Fibroblast of mammary gland (primary cell): ENCODE results near the gene SPINT1.

Source experiments
- DNase-seq: peaks from one replicate; pipeline ENCODE4 v3.0.0-alpha.2; 2010; ENCODE audit warnings: low read depth
- H3K4me3 ChIP-seq: 2 replicates; pipeline ENCODE4 v1.5.1; 2011; ENCODE audit warnings: low read depth, mild to moderate bottlenecking, low read length, moderate library complexity; ENCODE audit not compliant: control insufficient read depth
- CTCF ChIP-seq: conservative IDR thresholded peaks from 2 replicates; pipeline ENCODE4 v1.5.1; 2011; ENCODE audit warnings: low read depth, low read length, inconsistent platforms; ENCODE audit not compliant: control insufficient read depth, insufficient read depth

Gene SPINT1

GRCh38 chr15:40829115-40829514 is 14.7 kb upstream of the SPINT1 start:
- no peak overlapping the region for H3K4me3 ChIP-seq
- no peak for DNase-seq
- no peak for TF ChIP-seq CTCF

- no peak for TF ChIP-seq CTCF
- H3K4me3 ChIP-seq: no peak overlapping the region
- no peak for DNase-seq
Observed at GRCh38 chr15:40830884-40831283, 13.0 kb upstream of the SPINT1 start.

GRCh38 chr15:40831861-40832260 is 12.0 kb upstream of the SPINT1 start:
- H3K4me3 ChIP-seq: no peak overlapping the region

GRCh38 chr15:40832903-40833302 is 10.9 kb upstream of the SPINT1 start:
- no peak for TF ChIP-seq CTCF
- DNase-seq: no peak
- no peak overlapping the region for H3K4me3 ChIP-seq

More at GRCh38 chr15:40831861-40832260, 12.0 kb upstream of the SPINT1 start:
- TF ChIP-seq CTCF: no peak
- DNase-seq: no peak

GRCh38 chr15:40836020-40836419 is 7.8 kb upstream of the SPINT1 start:
- no peak for DNase-seq
- H3K4me3 ChIP-seq: no peak overlapping the region
- TF ChIP-seq CTCF: no peak

- no peak for TF ChIP-seq CTCF
- no peak overlapping the region for H3K4me3 ChIP-seq
- DNase-seq: no peak
Observed at GRCh38 chr15:40838756-40839155, 5.1 kb upstream of the SPINT1 start.

GRCh38 chr15:40841741-40842140 is 2.1 kb upstream of the SPINT1 start:
- H3K4me3 ChIP-seq: no peak overlapping the region
- no peak for TF ChIP-seq CTCF
- no peak for DNase-seq
